NCI-H446 (cell line): ENCODE data around the gene DOP1A.

ENCODE experiments used
- DNase-seq, 2 experiments: peaks; one replicate each; lab custom pipeline; 2025; lab: John Stamatoyannopoulos, UW

Gene DOP1A, protein sequence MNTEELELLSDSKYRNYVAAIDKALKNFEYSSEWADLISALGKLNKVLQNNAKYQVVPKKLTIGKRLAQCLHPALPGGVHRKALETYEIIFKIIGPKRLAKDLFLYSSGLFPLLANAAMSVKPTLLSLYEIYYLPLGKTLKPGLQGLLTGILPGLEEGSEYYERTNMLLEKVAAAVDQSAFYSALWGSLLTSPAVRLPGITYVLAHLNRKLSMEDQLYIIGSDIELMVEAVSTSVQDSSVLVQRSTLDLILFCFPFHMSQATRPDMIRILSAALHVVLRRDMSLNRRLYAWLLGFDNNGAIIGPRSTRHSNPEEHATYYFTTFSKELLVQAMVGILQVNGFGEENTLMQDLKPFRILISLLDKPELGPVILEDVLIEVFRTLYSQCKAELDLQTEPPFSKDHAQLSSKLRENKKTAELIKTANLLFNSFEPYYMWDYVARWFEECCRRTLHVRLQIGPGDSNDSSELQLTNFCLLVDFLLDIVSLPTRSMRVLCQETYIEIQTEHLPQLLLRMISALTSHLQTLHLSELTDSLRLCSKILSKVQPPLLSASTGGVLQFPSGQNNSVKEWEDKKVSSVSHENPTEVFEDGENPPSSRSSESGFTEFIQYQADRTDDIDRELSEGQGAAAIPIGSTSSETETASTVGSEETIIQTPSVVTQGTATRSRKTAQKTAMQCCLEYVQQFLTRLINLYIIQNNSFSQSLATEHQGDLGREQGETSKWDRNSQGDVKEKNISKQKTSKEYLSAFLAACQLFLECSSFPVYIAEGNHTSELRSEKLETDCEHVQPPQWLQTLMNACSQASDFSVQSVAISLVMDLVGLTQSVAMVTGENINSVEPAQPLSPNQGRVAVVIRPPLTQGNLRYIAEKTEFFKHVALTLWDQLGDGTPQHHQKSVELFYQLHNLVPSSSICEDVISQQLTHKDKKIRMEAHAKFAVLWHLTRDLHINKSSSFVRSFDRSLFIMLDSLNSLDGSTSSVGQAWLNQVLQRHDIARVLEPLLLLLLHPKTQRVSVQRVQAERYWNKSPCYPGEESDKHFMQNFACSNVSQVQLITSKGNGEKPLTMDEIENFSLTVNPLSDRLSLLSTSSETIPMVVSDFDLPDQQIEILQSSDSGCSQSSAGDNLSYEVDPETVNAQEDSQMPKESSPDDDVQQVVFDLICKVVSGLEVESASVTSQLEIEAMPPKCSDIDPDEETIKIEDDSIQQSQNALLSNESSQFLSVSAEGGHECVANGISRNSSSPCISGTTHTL (N-terminal part only)

DNA sequence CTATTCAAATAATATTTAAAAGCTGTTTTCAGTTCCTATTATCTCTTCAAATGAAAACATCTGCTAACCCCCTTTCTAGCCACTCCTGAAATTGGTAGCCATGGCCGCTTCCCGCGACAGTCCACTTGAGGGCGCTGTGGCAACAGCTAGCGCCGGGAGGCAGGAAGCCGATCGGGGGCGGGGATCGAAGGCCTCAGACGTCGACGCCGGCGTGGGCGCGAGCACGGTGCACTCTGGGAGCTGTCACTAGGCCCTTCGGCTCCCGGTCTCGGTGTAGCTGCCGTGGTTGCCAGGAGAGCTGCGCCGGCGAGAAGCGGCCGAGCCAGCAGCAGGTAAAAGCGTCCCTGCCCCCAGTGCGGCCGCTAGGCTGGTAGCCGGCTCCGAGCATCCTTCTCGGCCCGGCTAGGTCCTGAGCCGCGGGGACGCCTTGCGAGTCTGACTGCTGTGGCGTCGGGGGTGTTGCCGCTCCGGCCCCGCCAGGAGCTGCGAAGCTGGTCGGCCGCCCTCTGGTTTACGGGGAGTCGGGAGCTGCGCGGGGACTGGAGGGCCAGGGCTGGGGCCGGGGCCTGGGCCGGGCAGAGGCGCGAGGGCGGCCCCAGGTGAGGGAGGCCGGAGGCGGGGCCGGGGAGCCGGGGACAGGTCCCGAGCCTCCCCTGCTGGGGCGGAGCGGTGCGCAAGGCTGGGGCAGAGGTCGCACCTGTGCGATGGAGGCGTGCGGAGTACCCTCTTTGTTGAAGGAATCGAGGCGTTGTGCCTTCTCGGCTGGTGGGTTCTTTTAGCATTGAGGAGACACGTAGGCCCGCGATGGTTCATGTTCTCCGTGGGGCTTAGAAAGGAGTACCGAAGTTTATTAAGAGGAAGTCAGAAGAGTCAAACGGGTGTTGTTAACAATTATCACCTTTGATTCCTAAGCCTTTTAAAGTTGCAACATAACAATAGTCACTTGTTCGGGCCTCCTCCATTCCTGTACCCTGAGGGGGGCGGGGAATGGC lies at the start of gene DOP1A:
DOP1A (plus strand) TSS at position 224 of the 992 bp plus-strand sequence. CDS start 29,307 bp downstream, outside the sequence.
- DNase-seq, result peak; percentile 76 to 93

DNA sequence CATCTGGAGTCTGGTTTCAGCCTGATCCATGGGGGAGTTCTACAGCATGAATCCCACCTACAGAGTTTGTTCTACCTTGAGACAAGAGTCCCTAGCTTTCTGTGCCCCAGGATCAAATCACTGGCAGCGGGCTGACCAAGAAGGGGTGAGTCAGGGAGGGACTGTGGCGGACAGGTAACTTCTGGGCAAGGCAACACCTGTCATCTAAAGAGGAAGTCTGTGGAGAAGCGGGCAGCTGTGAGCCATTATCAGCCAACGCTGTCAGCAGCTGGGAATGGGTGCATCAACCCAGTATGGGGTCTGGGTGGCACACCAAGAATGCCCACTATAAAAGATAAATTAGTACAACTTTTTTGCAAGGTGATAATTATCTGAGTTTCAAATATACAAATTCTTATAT lies 47.7 kb upstream of the DOP1A start:
- no peak for DNase-seq

DNA sequence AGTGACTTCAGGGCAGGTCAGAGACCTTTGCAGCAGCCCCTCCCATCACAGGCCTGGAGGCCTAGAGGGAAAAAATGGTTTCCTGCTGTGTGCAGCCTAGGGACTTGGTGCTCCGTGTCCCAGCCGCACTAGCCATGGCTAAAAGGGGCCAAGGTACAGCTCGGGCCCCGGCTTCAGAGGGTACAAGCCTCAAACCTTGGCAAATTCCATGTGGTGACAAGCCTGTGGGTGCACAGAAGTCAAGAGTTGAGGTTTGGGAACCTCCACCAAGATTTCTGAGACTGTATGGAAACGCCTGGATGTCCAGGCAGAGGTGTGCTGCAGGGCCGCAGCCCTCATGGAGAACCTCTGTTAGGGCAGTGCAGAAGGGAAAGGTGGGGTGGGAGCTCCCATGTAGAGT lies 35.8 kb upstream of the DOP1A start:
- DNase-seq, result no peak

- DNase-seq, result no peak
These were observed 29.2 kb upstream of the DOP1A start for GRCh38 chr6:83038246-83038645.

DNA sequence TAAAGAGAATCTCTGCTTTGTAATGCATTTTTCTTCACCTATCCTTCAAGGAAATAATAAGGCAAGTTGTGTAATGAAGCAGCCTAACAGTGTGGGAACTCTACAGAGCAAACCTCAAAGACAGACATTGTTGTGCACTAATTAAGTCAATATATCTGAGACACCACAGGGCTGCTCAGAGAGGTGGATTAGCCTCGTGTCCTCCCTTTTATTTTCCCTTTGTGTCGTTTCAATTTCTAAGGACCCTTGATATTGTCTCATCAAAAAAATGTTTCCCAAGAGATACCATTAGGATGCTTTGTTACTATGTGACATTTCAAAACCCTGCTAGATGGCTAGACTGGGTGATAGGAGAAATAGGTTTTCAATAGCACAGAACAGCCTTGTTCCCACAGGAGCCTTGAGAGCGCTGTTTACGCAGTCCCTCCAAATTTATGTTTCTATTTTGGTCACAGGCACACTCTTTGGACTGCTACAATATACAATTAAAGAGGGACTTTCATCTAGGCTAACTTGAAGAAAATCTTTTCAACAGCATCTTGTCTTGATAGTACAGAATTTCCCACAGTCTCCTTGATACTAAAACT lies 24.9 kb upstream of the DOP1A start:
- DNase-seq, result no peak

GRCh38 chr6:83044091-83044768 lies 23.2 kb upstream of the DOP1A start:
- DNase-seq, result no peak

GRCh38 chr6:83047065-83047754 lies 20.3 kb upstream of the DOP1A start:
- DNase-seq, result no peak

DNA sequence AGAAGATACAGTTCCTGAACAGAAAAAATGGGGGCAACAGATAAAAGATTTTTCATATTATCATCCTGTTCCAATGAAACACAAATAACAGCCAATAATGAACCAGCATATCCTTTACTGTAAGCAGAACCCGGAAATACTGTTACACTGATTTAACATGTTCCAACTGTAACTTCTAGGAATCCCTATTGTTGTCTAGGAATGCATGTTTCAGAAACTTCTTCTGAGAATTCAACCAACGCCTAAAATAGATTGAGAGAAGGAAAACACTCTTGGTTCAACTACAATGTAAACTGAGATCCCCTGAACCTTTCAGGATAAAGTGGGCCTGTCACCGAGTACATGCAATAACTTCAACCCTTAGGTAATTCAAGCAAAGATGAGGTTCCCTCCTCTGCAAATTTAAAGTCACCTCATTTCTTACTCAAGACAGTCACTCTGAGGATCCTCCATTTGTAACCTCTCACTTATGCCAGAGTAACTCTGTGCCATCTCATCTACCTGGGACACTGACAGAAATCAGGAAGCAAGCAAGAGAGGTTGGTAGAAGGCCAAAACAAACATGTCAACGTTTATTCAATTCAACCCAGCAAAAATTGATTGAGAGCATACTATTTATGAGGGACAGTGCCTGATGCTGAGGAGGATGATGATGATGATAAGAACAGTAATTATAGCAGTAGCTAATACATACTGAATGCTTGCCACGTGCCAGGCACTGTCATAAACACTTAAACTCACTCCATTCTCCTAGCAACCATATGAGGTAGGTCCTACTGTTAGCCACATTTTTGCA lies 15.9 kb upstream of the DOP1A start:
- DNase-seq, result no peak

DNA sequence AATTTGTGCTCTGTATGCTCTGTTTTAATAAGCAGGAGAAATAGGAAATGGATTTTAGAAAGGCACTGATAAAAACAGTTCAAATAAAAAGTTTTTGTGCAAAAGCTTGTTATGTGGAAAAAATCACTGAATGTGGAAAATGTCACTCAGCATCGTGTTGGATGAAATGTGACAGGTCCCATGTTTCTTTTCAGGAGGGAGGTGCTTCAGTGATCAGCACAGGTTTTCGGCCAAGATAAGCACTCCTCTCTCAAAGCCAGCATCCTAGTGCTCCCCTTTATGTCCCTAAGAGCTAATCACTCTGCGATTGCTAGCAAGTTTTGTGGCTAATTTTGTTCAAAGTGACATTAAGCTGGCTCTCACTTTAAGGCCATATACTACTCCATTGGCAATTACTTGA lies 13.8 kb upstream of the DOP1A start:
- no peak for DNase-seq

DNA sequence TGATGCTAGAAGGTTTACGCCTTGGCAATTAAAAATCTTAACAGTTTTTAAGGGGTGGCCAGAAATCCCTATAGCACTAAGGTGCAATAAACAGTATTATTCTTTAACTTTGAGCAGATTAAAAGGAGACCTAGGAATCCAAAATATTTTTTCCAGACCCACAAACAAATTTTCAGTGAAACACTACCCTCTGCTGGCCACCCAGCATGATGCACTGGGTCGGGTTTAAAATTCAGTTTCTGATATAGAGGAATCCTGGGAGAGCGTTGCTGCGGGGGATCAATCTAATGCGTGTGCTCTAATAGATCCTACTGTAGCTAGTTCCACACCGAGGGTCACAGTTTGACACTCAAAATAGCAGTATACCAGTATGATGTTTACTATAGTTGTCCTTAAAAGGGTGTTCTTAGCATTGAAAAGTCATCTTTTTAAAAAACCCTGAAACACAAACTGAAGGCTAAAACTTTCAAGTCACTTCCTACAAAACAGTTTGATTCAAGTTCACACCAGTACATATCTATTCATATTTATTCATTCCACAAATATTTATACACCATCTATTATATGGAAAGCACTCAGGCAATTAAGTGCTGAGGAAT lies 12.0 kb upstream of the DOP1A start:
- DNase-seq, result peak in 1 of 2 experiments; percentile 43

- DNase-seq, result peak; percentile 15 to 28
These were observed 9.7 kb upstream of the DOP1A start for GRCh38 chr6:83057705-83058321.

- no peak for DNase-seq
These were observed 6.3 kb upstream of the DOP1A start for GRCh38 chr6:83061190-83061589.

DNA sequence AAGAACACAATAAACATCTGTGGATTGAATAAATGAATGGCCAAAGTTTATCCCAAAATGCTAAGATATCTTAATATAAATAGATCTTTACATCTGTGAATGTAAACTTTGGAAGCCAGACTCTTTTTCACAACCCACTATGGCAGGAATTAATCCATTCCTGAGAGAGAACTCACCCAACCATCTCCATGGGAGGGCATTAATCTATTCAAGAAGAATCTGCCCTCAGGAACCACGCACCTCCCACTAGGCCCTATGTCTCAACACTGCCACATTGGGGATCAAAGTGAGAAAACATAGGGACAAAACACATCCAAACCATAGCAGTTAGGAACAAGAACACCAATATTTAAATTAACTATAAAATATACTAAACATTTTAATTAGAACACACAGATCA lies 5.2 kb upstream of the DOP1A start:
- DNase-seq, result no peak

DNA sequence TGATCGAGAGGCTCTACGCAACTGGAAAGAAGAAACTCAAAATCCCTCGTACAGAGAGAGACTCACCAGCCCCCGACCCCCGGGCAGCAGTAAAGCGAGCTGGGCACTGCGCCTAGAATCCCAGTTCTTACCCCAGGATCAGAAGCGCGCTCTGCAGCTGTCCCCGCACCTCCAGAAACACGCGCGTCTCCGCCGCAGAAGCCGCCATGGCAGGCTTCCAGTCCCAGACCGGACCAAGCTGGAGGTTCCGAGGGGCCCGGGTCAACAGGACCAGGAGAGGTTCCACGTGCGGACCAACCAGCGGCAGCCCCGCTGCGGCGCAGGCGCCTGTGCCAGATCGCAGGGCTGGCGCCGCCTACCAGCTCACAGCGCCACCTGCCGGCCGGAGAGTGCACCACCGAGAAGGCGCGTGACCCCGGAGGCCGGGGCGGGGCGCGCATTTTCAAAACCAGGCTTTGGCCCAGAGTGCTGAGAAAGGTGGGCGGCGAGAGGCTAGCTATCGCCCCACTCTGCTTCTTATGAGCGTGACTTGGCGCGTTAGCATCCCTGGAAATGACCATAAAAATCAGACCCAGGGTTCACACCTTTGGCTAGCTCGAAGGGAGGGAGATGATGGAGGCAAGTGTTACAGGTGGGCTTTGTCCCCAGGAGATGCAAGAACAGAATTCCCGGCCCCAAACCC lies 1.8 kb upstream of the DOP1A start, which contains the start of gene UBE3D:
UBE3D (minus strand) TSS at position 331 of the 682 bp plus-strand sequence; CDS start at position 208, 123 bp downstream.
- peak; percentile 41 to 85 for DNase-seq

DNA sequence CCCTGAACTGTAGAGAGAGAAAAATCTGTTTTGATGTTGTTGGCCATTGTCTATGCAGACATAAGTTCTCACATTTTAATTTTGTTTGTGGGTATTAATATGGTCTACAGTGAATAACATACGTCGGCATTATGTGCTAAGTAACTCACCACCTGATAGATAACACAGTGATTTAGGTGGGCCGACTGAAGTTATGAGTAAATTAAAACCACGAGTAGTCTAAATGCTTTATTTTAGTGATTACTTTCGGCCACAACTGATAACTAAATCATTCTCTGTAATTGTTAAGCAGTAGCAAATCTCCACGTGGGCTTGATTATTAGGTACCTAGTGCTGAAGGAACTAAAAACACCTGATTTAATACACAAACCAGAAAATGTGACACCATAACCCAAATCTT lies 1.1 kb downstream of the DOP1A start:
- DNase-seq, result no peak

DNA sequence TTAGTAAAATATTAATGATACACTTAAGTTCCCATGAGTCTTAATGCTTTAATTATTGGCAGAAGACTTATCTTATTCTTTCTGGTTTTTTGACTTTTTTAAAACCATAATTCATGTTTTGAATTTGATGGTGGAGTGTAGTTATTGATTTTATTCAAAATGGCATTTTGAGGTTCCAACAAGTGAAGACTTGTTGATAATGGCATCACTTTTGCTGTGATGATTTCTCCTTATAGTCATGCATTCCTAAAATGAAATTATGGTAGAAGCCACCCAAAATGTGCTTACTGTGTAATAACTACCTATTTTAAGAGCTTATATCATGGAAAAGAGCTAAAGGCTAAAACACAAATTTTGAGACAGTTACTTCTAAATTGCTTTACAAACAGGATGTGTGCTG lies 2.2 kb downstream of the DOP1A start:
- DNase-seq, result no peak

GRCh38 chr6:83071023-83071422 lies 3.6 kb downstream of the DOP1A start:
- no peak for DNase-seq
